ENCODE measurements around the gene SRGAP3.

SRGAP3 gene

GRCh38 chr3:8931342-8931741 is 318.1 kb downstream of the SRGAP3 start:
- TF ChIP-seq CTCF (IDR thresholded peaks at IDR 0.05): no peak
- TF ChIP-seq ZFX (IDR thresholded peaks at IDR 0.05; ENCODE audit: borderline replicate concordance): no peak
- no peak overlapping the region for H3K27ac ChIP-seq
